22Rv1 (cell line): ENCODE results near the gene ADCY2.

ENCODE experiments used
- CTCF ChIP-seq: fragments of 450-650 bp; IDR thresholded peaks from 2 replicates; pipeline ENCODE4 v1.5.1; 2017; ENCODE audit warnings: mild to moderate bottlenecking
- ZFX ChIP-seq: fragments of 450-650 bp; IDR thresholded peaks from 2 replicates; pipeline ENCODE4 v1.6.1; 2017; ENCODE audit warnings: antibody characterized with exemption, borderline replicate concordance

DNA sequence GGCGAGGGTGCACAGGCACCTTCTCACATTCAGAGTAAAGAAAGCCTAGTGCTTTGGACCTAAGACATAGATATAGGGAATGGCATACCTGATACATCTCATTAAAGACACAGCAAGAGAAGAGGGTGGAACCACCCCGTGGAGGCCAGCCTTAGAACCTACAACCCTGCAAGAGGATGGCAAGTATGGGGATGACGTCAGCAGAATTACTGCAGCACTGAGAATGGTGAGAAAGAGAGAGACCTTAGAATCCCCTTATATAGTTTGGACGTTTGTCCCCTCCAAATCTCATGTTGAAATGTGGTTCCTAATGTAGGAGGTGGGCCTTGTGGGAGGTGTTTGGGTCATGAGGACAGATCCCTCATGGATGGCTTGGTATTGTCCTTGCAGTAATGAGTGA lies 28.2 kb upstream of the ADCY2 start:
- TF ChIP-seq CTCF (no peak), ZFX (no peak)
